ENCODE measurements around the gene COL13A1. TPM values are rescaled to one million over a fixed set of nuclear protein-coding genes. Genes with fewer than 3 reads are reported as not detected.

COL13A1 gene
- polyA plus RNA-seq, 1 of the 3 experiments (the other 2 are of a cell fraction), result 26.7 TPM

- H3K4me1 ChIP-seq (ENCODE audit: control insufficient read depth in 1 of 2, insufficient read depth in 2 of 2, low read depth in 1 of 2, low read length in 1 of 2), result peaks cover 29 to 35% of the 10 kb centered on the region in 2 experiments
- CTCF ChIA-PET, result interaction anchor here (0.8 to 1.6 kb wide), 3 partner anchors 43 to 72 kb away, joined by 3 to 4 read pairs (median 3); no protein-coding TSS in a partner anchor
- TF ChIP-seq IRF3 (IDR thresholded peaks at IDR 0.05; ENCODE audit: low read depth, low read length) (no peak), PBX3 (IDR thresholded peaks at IDR 0.05) (no peak), MAX (IDR thresholded peaks at IDR 0.05; ENCODE audit: low read depth) (no peak), REST (IDR thresholded peaks at IDR 0.05; ENCODE audit: low read depth, low read length) (no peak), USF2 (IDR thresholded peaks at IDR 0.05; ENCODE audit: borderline replicate concordance, low read depth, low read length) (no peak), RFX5 (IDR thresholded peaks at IDR 0.05; ENCODE audit: low read length) (no peak), GATA2 (CRISPR knock-in tag; IDR thresholded peaks at IDR 0.05) (no peak), CHD2 (IDR thresholded peaks at IDR 0.05; ENCODE audit: low read length, partially characterized antibody) (no peak), TCF12 (IDR thresholded peaks at IDR 0.05) (no peak), JUND (IDR thresholded peaks at IDR 0.05) (no peak), CTCF (IDR thresholded peaks at IDR 0.05) (no peak), ELF1 (IDR thresholded peaks at IDR 0.05) (no peak), FOSL2 (IDR thresholded peaks at IDR 0.05; ENCODE audit: borderline replicate concordance, low read depth) (no peak), RAD21 (IDR thresholded peaks at IDR 0.05; ENCODE audit: low read length) (no peak), MXI1 (IDR thresholded peaks at IDR 0.05; ENCODE audit: low read depth, low read length) (no peak), EZH2phosphoT487 (IDR thresholded peaks at IDR 0.05; ENCODE audit: borderline replicate concordance, low read depth) (no peak), YY1 (IDR thresholded peaks at IDR 0.05; ENCODE audit: low read depth) (no peak)
These were observed 41.2 kb downstream of the COL13A1 start for GRCh38 chr10:69842882-69843281.

More at GRCh38 chr10:69842882-69843281, 41.2 kb downstream of the COL13A1 start:
- no peak overlapping the region for H3K4me2 ChIP-seq
- no peak overlapping the region for H3K4me3 ChIP-seq (ENCODE audit: low read depth in 2 of 2, low read length in 1 of 2)
- POLR2A ChIA-PET, result no interaction called here
- H3F3A ChIP-seq (replicated peaks; ENCODE audit: insufficient read depth), result peaks cover 7% of the 10 kb centered on the region
- H2AFZ ChIP-seq (ENCODE audit: low read depth), result no peak overlapping the region
- H3K27ac ChIP-seq (ENCODE audit: low read depth in 2 of 2, low read length in 1 of 2), result no peak overlapping the region
- H3K27me3 ChIP-seq (ENCODE audit: insufficient read depth), result no peaks in the 10 kb centered on the region
- WGBS (ENCODE audit: low lambda C conversion rate), result 93% methylated on average over 10 of the region's 10 CpGs
- H3K36me3 ChIP-seq (replicated peaks in 1 of 2; ENCODE audit: control insufficient read depth in 1 of 2, insufficient read depth in 2 of 2, low read length in 1 of 2), result no peaks in the 10 kb centered on the region
- no peak for DNase-seq
- no peak overlapping the region for H3K9ac ChIP-seq
- peaks cover 7% of the 10 kb centered on the region; the same call in 1 of the 2 replicates for H3K79me2 ChIP-seq (ENCODE audit: insufficient read depth)
- no peaks in the 10 kb centered on the region for H3K9me2 ChIP-seq
- no peaks in the 10 kb centered on the region for H3K9me3 ChIP-seq
- H4K20me1 ChIP-seq (ENCODE audit: insufficient read depth), result no peaks in the 10 kb centered on the region

Data from SK-N-SH (cell line).